ENCODE results near the gene CHCHD3. TPM values are rescaled to one million over a fixed set of nuclear protein-coding genes. Genes with fewer than 3 reads are reported as not detected.

The CHCHD3 gene
- total RNA-seq, 1 experiment from 2014 or later, result 102 TPM

DNA sequence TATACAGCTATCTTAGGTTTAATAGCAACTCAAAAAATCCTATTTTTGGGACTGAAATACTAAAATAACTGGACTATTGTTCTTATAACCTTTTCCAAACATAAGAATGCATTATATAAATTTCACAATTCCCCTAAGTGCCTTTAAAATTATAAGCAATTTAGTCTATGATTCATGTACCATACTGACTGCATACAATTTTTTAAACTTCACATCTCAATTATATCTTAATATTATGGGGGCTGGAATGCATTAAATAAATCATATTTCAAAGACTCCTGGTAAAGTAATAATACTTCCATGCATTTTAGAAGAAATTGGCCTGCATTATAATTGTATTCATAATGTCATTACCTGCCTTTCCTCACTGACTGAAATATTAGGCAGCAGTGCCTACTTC is 144.6 kb downstream of the CHCHD3 start:
- H3K4me1 ChIP-seq, result no peaks in the 10 kb centered on the region
- Mint-ChIP-seq H3K4me1 (ENCODE audit: low read depth, unreplicated experiment) (no peaks in the 10 kb centered on the region), H3K36me3 (ENCODE audit: insufficient read depth, unreplicated experiment) (no peaks in the 10 kb centered on the region), H3K27me3 (ENCODE audit: insufficient read depth, unreplicated experiment) (no peaks in the 10 kb centered on the region), H3K9me3 (ENCODE audit: unreplicated experiment) (no peaks in the 10 kb centered on the region), H3K27ac (ENCODE audit: unreplicated experiment) (no peak overlapping the region), H3K4me3 (ENCODE audit: unreplicated experiment) (no peak overlapping the region)
- H3K4me3 ChIP-seq (ENCODE audit: low read depth, low read length), result no peak overlapping the region
- TF ChIP-seq CTCF (IDR thresholded peaks at IDR 0.05; ENCODE audit: insufficient read depth in 1 of 2, low read depth in 1 of 2, low read length in 1 of 2, severe bottlenecking in 1 of 2, unreplicated experiment in 1 of 2), result no peak
- DNase-seq, result no peak
- H3K9me3 ChIP-seq, result no peaks in the 10 kb centered on the region
- no peaks in the 10 kb centered on the region for H3K27me3 ChIP-seq (replicated peaks; ENCODE audit: control insufficient read depth, insufficient read depth, low read length)
- intact Hi-C loops (cut with micrococcal nuclease; ENCODE audit: unreplicated experiment), result no loop called here
- CTCF ChIA-PET, result no interaction called here
- no peaks in the 10 kb centered on the region for H3K36me3 ChIP-seq (ENCODE audit: control insufficient read depth, insufficient read depth, low read length)
- BruUV-seq (replicated peaks), result no TSS peak
- POLR2A ChIA-PET, result no interaction called here

DNA sequence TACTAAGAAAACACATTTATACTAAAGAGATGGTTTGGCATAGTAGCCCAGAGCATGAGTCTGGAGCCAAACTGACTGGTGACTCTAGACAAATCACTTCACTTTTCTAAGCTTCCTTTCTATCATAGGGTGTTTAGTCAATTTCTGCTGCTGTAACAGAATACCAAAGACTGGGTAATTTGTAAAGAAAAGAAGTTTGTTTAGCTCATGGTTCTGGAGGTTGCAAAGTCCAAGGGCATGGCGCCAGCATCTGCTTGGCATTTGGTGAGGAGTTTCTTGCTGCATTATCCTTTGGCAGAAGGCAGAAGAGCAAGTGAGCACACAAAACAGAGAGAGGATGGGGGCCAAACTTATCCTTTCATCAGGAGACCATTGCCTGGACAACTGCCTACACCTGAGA is 146.3 kb downstream of the CHCHD3 start:
- Mint-ChIP-seq H3K36me3 (ENCODE audit: insufficient read depth, unreplicated experiment) (no peaks in the 10 kb centered on the region), H3K27me3 (ENCODE audit: insufficient read depth, unreplicated experiment) (no peaks in the 10 kb centered on the region), H3K27ac (ENCODE audit: unreplicated experiment) (no peak overlapping the region), H3K9me3 (ENCODE audit: unreplicated experiment) (no peaks in the 10 kb centered on the region), H3K4me3 (ENCODE audit: unreplicated experiment) (no peak overlapping the region), H3K4me1 (ENCODE audit: low read depth, unreplicated experiment) (peaks cover 5% of the 10 kb centered on the region)
- intact Hi-C loops (cut with micrococcal nuclease; ENCODE audit: unreplicated experiment), result no loop called here
- TF ChIP-seq CTCF (IDR thresholded peaks at IDR 0.05; ENCODE audit: insufficient read depth in 1 of 2, low read depth in 1 of 2, low read length in 1 of 2, severe bottlenecking in 1 of 2, unreplicated experiment in 1 of 2), result no peak
- no peaks in the 10 kb centered on the region for H3K27me3 ChIP-seq (replicated peaks; ENCODE audit: control insufficient read depth, insufficient read depth, low read length)
- POLR2A ChIA-PET, result no interaction called here
- no peaks in the 10 kb centered on the region for H3K36me3 ChIP-seq (ENCODE audit: control insufficient read depth, insufficient read depth, low read length)
- no peaks in the 10 kb centered on the region for H3K4me1 ChIP-seq
- BruUV-seq (replicated peaks), result no TSS peak
- no peak for DNase-seq
- CTCF ChIA-PET, result no interaction called here
- no peaks in the 10 kb centered on the region for H3K9me3 ChIP-seq
- H3K4me3 ChIP-seq (ENCODE audit: low read depth, low read length), result no peak overlapping the region

DNA sequence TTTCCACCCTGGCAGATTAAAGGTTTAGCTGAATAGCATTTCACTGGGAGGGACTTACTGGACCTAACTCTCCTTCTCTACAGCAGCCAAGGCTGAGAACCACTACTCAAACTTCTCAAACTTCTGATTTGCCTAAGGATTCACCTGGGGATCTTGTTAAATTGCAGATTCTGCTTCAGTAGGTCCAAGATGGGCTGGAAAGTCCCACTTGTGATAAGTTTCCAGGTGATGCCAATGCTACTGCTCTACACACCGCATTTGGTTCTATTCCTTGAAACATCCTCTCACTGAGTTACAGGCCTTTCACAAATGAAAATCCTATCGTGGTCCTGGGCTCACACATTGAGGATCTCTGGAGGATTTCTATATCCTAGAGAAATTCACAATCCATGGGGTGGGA is 147.9 kb downstream of the CHCHD3 start:
- intact Hi-C loops (cut with micrococcal nuclease; ENCODE audit: unreplicated experiment), result no loop called here

More for the DNA sequence above, 147.9 kb downstream of the CHCHD3 start:
- Mint-ChIP-seq H3K4me3 (ENCODE audit: unreplicated experiment) (no peak overlapping the region), H3K27me3 (ENCODE audit: insufficient read depth, unreplicated experiment) (no peaks in the 10 kb centered on the region), H3K4me1 (ENCODE audit: low read depth, unreplicated experiment) (peaks cover 7% of the 10 kb centered on the region), H3K9me3 (ENCODE audit: unreplicated experiment) (no peaks in the 10 kb centered on the region), H3K36me3 (ENCODE audit: insufficient read depth, unreplicated experiment) (no peaks in the 10 kb centered on the region), H3K27ac (ENCODE audit: unreplicated experiment) (no peak overlapping the region)
- H3K4me1 ChIP-seq, result no peaks in the 10 kb centered on the region
- no peak overlapping the region for H3K4me3 ChIP-seq (ENCODE audit: low read depth, low read length)
- no peak for DNase-seq
- no peaks in the 10 kb centered on the region for H3K9me3 ChIP-seq
- BruUV-seq (replicated peaks), result no TSS peak
- no peak for TF ChIP-seq CTCF (IDR thresholded peaks at IDR 0.05; ENCODE audit: insufficient read depth in 1 of 2, low read depth in 1 of 2, low read length in 1 of 2, severe bottlenecking in 1 of 2, unreplicated experiment in 1 of 2)
- H3K36me3 ChIP-seq (ENCODE audit: control insufficient read depth, insufficient read depth, low read length), result no peaks in the 10 kb centered on the region
- no peaks in the 10 kb centered on the region for H3K27me3 ChIP-seq (replicated peaks; ENCODE audit: control insufficient read depth, insufficient read depth, low read length)
- POLR2A ChIA-PET, result no interaction called here
- CTCF ChIA-PET, result no interaction called here
